NB4 (cell line): ENCODE measurements around the gene SMCHD1.

ENCODE experiments used
- MAX ChIP-seq: IDR thresholded peaks from 2 replicates; pipeline ENCODE4 v1.6.1; 2011; ENCODE audit warnings: low read depth, low read length
- TF ChIP-seq, protein P1 (sequence below): IDR thresholded peaks from one replicate; pipeline ENCODE4 v1.5.1; 2012; ENCODE audit warnings: low read depth, low read length

GRCh38 chr18:2707551-2708168 lies 52.1 kb downstream of the SMCHD1 start:
- TF ChIP-seq, protein P1, sequence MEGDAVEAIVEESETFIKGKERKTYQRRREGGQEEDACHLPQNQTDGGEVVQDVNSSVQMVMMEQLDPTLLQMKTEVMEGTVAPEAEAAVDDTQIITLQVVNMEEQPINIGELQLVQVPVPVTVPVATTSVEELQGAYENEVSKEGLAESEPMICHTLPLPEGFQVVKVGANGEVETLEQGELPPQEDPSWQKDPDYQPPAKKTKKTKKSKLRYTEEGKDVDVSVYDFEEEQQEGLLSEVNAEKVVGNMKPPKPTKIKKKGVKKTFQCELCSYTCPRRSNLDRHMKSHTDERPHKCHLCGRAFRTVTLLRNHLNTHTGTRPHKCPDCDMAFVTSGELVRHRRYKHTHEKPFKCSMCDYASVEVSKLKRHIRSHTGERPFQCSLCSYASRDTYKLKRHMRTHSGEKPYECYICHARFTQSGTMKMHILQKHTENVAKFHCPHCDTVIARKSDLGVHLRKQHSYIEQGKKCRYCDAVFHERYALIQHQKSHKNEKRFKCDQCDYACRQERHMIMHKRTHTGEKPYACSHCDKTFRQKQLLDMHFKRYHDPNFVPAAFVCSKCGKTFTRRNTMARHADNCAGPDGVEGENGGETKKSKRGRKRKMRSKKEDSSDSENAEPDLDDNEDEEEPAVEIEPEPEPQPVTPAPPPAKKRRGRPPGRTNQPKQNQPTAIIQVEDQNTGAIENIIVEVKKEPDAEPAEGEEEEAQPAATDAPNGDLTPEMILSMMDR: no peak
- TF ChIP-seq MAX: no peak
